GM12878 (cell line): ENCODE results near the gene CAPZB.

Experiments used
- EGR1 ChIP-seq, 2 experiments: IDR thresholded peaks; 1 replicate in 1 of 2; 2 replicates in 1 of 2; pipeline ENCODE4 v1.6.1; 2011 to 2012; ENCODE audit warnings: low read depth in 2 of 2, low read length in 2 of 2, borderline replicate concordance in 1 of 2, mild to moderate bottlenecking in 1 of 2, moderate library complexity in 1 of 2
- EZH2 ChIP-seq: IDR thresholded peaks from 2 replicates; pipeline ENCODE4 v1.6.1; 2012; ENCODE audit warnings: low read depth, mild to moderate bottlenecking, control low read depth, inconsistent platforms, low read length, borderline replicate concordance; ENCODE audit not compliant: control insufficient read depth
- PML ChIP-seq: IDR thresholded peaks from 2 replicates; pipeline ENCODE4 v1.6.1; 2012; ENCODE audit warnings: low read length, inconsistent platforms
- POLR2A ChIP-seq: IDR thresholded peaks from 2 replicates; pipeline ENCODE4 v1.6.1; 2011; ENCODE audit warnings: low read depth, mild to moderate bottlenecking, low read length
- SP1 ChIP-seq: IDR thresholded peaks from one replicate; pipeline ENCODE4 v1.6.1; 2011; ENCODE audit warnings: low read depth, low read length
- TF ChIP-seq, protein P1 (sequence below): IDR thresholded peaks from 2 replicates; pipeline ENCODE4 v1.6.1; 2012; ENCODE audit warnings: mild to moderate bottlenecking, low read depth, low read length
- TF ChIP-seq, protein P2 (sequence below), 3 experiments: IDR thresholded peaks in 2 of 3; conservative IDR thresholded peaks in 1 of 3; 2 replicates each; pipeline ENCODE4 v1.5.1; 2011; ENCODE audit warnings: low read depth in 3 of 3, low read length in 3 of 3, mild to moderate bottlenecking in 3 of 3, control low read depth in 2 of 3, moderate library complexity in 2 of 3, inconsistent platforms in 1 of 3, mixed read lengths in 1 of 3; ENCODE audit not compliant: control insufficient read depth in 2 of 3, insufficient read depth in 1 of 3; ENCODE audit errors: extremely low read depth in 1 of 3

DNA sequence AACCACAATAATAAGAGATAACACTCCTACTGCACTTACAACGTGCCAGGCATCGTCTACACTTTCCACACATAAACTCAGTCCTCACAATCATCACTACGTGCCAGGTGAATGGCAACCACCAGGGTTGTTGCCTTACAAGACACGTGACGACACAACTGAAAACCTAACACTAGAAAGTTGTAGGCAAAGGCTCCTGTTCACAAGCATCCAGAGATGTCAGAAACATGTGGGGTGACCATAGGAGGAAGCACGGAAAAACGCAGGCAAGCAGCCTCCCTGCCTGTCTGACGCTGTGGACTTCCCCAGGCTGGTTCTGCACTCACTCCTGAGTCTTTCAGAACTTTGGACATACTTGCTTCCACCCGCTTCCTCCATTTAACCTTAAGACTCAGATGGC, 7.0 kb downstream of the CAPZB start:
- TF ChIP-seq EZH2 (no peak), POLR2A (no peak), EGR1 (IDR thresholded peaks at IDR 0.05; ENCODE audit: borderline replicate concordance in 1 of 2, low read depth in 2 of 2, low read length in 2 of 2) (no peak), SP1 (no peak), PML (no peak)
- TF ChIP-seq, protein P1, sequence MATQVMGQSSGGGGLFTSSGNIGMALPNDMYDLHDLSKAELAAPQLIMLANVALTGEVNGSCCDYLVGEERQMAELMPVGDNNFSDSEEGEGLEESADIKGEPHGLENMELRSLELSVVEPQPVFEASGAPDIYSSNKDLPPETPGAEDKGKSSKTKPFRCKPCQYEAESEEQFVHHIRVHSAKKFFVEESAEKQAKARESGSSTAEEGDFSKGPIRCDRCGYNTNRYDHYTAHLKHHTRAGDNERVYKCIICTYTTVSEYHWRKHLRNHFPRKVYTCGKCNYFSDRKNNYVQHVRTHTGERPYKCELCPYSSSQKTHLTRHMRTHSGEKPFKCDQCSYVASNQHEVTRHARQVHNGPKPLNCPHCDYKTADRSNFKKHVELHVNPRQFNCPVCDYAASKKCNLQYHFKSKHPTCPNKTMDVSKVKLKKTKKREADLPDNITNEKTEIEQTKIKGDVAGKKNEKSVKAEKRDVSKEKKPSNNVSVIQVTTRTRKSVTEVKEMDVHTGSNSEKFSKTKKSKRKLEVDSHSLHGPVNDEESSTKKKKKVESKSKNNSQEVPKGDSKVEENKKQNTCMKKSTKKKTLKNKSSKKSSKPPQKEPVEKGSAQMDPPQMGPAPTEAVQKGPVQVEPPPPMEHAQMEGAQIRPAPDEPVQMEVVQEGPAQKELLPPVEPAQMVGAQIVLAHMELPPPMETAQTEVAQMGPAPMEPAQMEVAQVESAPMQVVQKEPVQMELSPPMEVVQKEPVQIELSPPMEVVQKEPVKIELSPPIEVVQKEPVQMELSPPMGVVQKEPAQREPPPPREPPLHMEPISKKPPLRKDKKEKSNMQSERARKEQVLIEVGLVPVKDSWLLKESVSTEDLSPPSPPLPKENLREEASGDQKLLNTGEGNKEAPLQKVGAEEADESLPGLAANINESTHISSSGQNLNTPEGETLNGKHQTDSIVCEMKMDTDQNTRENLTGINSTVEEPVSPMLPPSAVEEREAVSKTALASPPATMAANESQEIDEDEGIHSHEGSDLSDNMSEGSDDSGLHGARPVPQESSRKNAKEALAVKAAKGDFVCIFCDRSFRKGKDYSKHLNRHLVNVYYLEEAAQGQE = no peak
- TF ChIP-seq, protein P2, sequence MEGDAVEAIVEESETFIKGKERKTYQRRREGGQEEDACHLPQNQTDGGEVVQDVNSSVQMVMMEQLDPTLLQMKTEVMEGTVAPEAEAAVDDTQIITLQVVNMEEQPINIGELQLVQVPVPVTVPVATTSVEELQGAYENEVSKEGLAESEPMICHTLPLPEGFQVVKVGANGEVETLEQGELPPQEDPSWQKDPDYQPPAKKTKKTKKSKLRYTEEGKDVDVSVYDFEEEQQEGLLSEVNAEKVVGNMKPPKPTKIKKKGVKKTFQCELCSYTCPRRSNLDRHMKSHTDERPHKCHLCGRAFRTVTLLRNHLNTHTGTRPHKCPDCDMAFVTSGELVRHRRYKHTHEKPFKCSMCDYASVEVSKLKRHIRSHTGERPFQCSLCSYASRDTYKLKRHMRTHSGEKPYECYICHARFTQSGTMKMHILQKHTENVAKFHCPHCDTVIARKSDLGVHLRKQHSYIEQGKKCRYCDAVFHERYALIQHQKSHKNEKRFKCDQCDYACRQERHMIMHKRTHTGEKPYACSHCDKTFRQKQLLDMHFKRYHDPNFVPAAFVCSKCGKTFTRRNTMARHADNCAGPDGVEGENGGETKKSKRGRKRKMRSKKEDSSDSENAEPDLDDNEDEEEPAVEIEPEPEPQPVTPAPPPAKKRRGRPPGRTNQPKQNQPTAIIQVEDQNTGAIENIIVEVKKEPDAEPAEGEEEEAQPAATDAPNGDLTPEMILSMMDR (IDR thresholded peaks at IDR 0.05 in 2 of 3, conservative IDR thresholded peaks at IDR 0.05 in 1 of 3; ENCODE audit: control insufficient read depth in 2 of 3, extremely low read depth in 1 of 3, insufficient read depth in 1 of 3, low read depth in 3 of 3, low read length in 3 of 3) = no peak
